Panc1 (cell line): ENCODE measurements around the gene UNC5B. TPM values are rescaled to one million over a fixed set of nuclear protein-coding genes. Genes with fewer than 3 reads are reported as not detected.

Source experiments
- ATAC-seq: fragments of 200-7000 bp; cut with Tn5 transposase; 2 replicates; pipeline ENCODE4 v1.9.1; 2020; ENCODE audit warnings: mild to moderate bottlenecking, moderate library complexity
- BruUV-seq: library from RNA; stranded (reverse); fragments of 400-500 nt; replicated peaks from 2 replicates; lab custom pipeline; 2021; lab: Mats Ljungman, UMichigan
- CTCF ChIA-PET: fragments of 300-600 bp; sonication (Branson Sonifier 250); formaldehyde crosslinking; loops from one replicate; lab custom pipeline; 2022; ENCODE audit warnings: antibody characterized with exemption; lab: Charles Lee
- POLR2A ChIA-PET: fragments of 300-600 bp; sonication (Branson Sonifier 250); formaldehyde crosslinking; loops from one replicate; lab custom pipeline; 2022; ENCODE audit warnings: antibody characterized with exemption; lab: Charles Lee
- DNase-seq: peaks from one replicate; pipeline ENCODE4 v3.0.0-alpha.2; 2010; ENCODE audit warnings: low read depth, low spot score
- H3K27ac ChIP-seq: 2 replicates; pipeline ENCODE4 v1.5.1; 2011; ENCODE audit warnings: mild to moderate bottlenecking, low read length, inconsistent platforms
- H3K27me3 ChIP-seq: fragments of 200-500 bp; sonication (Bioruptor generic); 2 replicates; pipeline ENCODE4 v1.6.0; 2014; ENCODE audit warnings: low read length, inconsistent platforms; ENCODE audit not compliant: control insufficient read depth, insufficient read depth
- H3K36me3 ChIP-seq: fragments of 200-500 bp; sonication (Bioruptor generic); 2 replicates; pipeline ENCODE4 v1.5.1; 2014; ENCODE audit warnings: inconsistent platforms, mild to moderate bottlenecking, low read length, moderate library complexity; ENCODE audit not compliant: control insufficient read depth, insufficient read depth
- H3K4me1 ChIP-seq: 2 replicates; pipeline ENCODE4 v1.5.1; 2011; ENCODE audit warnings: inconsistent platforms, mild to moderate bottlenecking, low read length, moderate library complexity; ENCODE audit not compliant: control insufficient read depth, insufficient read depth
- H3K4me3 ChIP-seq, 2 experiments: 2 replicates each; pipeline ENCODE4 v1.5.1; 2011 to 2012; ENCODE audit warnings: low read depth in 2 of 2, low read length in 2 of 2, mild to moderate bottlenecking in 2 of 2, inconsistent platforms in 1 of 2, moderate library complexity in 1 of 2
- H3K9me3 ChIP-seq: fragments of 200-500 bp; sonication (Bioruptor generic); 2 replicates; pipeline ENCODE4 v1.5.1; 2014; ENCODE audit warnings: low read depth, mild to moderate bottlenecking, inconsistent platforms, low read length, moderate library complexity; ENCODE audit not compliant: control insufficient read depth, insufficient read depth
- POLR2AphosphoS5 ChIP-seq: IDR thresholded peaks from 2 replicates; pipeline ENCODE4 v1.6.1; 2012; ENCODE audit warnings: mild to moderate bottlenecking, low read depth, low read length, moderate library complexity
- REST ChIP-seq, 2 experiments: IDR thresholded peaks; 2 replicates each; pipeline ENCODE4 v1.6.1; 2011 to 2012; ENCODE audit warnings: low read depth in 2 of 2, control low read depth in 1 of 2, low read length in 1 of 2, mild to moderate bottlenecking in 1 of 2, moderate library complexity in 1 of 2; ENCODE audit not compliant: insufficient read depth in 1 of 2
- SIN3A ChIP-seq: IDR thresholded peaks from 2 replicates; pipeline ENCODE4 v1.6.1; 2012; ENCODE audit warnings: low read depth, mild to moderate bottlenecking, low read length, moderate library complexity, borderline replicate concordance; ENCODE audit not compliant: insufficient read depth
- TCF7L2 ChIP-seq: IDR thresholded peaks from 2 replicates; pipeline ENCODE4 v1.6.1; 2011; ENCODE audit warnings: mild to moderate bottlenecking, low read depth, low read length, inconsistent platforms
- in situ Hi-C: cut with HindIII; loops from 2 replicates; pipeline ENCODE4 v1.10.0; 2016; ENCODE audit warnings: low sequenced_read_pairs, low pct_unique_long_range_greater_than_20kb
- intact Hi-C: fragments of 100-400 bp; cut with micrococcal nuclease; formaldehyde crosslinking; loops from one replicate; pipeline ENCODE4 v1.10.0; 2022; ENCODE audit not compliant: unreplicated experiment
- total RNA-seq: library from RNA; stranded (reverse); gene quantifications from one replicate; pipeline ENCODE4 v1.2.1, GENCODE V29; 2021; ENCODE audit not compliant: unreplicated experiment
- TF ChIP-seq, protein P1 (sequence below): fragments of 450-650 bp; IDR thresholded peaks from 2 replicates; pipeline ENCODE4 v1.5.1; 2017; ENCODE audit warnings: mild to moderate bottlenecking

UNC5B gene
- total RNA-seq, 1 experiment from 2014 or later: 1.1 TPM

DNA sequence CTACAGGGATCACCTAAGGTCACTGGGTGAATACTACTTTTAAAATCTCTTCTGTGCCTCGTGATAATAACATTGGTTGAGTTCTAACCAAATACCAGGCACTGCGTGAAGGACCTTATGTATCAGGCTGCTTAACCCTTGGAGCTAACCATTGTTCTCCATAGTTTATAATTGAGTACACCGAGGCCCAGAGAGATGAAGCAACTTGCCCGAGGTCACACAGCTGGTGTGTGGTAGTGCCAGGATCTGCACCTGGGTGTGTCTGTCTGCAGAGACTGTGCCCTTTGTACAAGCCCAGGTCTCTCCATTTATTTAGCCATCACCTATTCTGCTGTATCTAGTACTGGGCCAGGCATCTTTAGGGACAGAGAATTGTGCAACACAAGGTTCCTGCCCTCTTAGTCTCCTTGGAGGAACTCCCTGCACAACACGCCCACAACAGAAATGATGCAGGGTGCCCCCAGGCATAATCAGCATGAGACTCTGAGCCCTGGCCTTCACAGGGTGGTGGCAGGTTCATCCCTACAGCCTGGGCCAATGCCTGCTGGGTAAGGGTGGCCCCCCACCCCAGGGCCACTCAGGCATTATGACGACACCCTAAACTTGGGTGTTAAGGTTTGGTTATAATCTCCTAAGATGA is 31.5 kb downstream of the UNC5B start:
- H3K27me3 ChIP-seq: no peaks in the 10 kb centered on the region
- no peak overlapping the region for H3K27ac ChIP-seq
- H3K4me3 ChIP-seq: no peak overlapping the region
- DNase-seq (no peak), ATAC-seq (no peak)
- CTCF ChIA-PET: no interaction called here
- TF ChIP-seq, protein P1, sequence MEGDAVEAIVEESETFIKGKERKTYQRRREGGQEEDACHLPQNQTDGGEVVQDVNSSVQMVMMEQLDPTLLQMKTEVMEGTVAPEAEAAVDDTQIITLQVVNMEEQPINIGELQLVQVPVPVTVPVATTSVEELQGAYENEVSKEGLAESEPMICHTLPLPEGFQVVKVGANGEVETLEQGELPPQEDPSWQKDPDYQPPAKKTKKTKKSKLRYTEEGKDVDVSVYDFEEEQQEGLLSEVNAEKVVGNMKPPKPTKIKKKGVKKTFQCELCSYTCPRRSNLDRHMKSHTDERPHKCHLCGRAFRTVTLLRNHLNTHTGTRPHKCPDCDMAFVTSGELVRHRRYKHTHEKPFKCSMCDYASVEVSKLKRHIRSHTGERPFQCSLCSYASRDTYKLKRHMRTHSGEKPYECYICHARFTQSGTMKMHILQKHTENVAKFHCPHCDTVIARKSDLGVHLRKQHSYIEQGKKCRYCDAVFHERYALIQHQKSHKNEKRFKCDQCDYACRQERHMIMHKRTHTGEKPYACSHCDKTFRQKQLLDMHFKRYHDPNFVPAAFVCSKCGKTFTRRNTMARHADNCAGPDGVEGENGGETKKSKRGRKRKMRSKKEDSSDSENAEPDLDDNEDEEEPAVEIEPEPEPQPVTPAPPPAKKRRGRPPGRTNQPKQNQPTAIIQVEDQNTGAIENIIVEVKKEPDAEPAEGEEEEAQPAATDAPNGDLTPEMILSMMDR: no peak
- no peak for TF ChIP-seq SIN3A
- TF ChIP-seq TCF7L2: no peak
- no peak for TF ChIP-seq REST (IDR thresholded peaks at IDR 0.05; ENCODE audit: insufficient read depth in 1 of 2, low read depth in 2 of 2, low read length in 1 of 2)
- TF ChIP-seq POLR2AphosphoS5: no peak
- no TSS peak for BruUV-seq
- H3K4me1 ChIP-seq: no peaks in the 10 kb centered on the region
- H3K36me3 ChIP-seq: no peaks in the 10 kb centered on the region
- POLR2A ChIA-PET: no interaction called here
- in situ Hi-C loops (no loop called here), intact Hi-C loops (no loop called here)
- no peaks in the 10 kb centered on the region for H3K9me3 ChIP-seq

- TF ChIP-seq SIN3A (no peak), POLR2AphosphoS5 (no peak), TCF7L2 (no peak), REST (IDR thresholded peaks at IDR 0.05; ENCODE audit: insufficient read depth in 1 of 2, low read depth in 2 of 2, low read length in 1 of 2) (no peak)
- TF ChIP-seq, protein P1: no peak
- no TSS peak for BruUV-seq
- Histone ChIP-seq H3K27ac (no peak overlapping the region), H3K9me3 (no peaks in the 10 kb centered on the region), H3K4me3 (no peak overlapping the region), H3K36me3 (no peaks in the 10 kb centered on the region), H3K4me1 (no peaks in the 10 kb centered on the region), H3K27me3 (no peaks in the 10 kb centered on the region)
- DNase-seq (no peak), ATAC-seq (no peak)
- in situ Hi-C loops: no loop called here
- ChIA-PET POLR2A (no interaction called here), CTCF (interaction anchor here (1.0 to 1.2 kb wide), 2 partner anchors 9 to 25 kb away, joined by 3 to 4 read pairs; no protein-coding TSS in a partner anchor)
- intact Hi-C loops: no loop called here
These were observed 32.4 kb downstream of the UNC5B start for GRCh38 chr10:71244431-71245419.
